Measurements from ENCODE around the gene WWTR1.

- TF ChIP-seq POLR2A (IDR thresholded peaks at IDR 0.05; ENCODE audit: low read depth, low read length) (no peak), CTCF (conservative IDR thresholded peaks at IDR 0.05; ENCODE audit: low read depth, low read length) (no peak), MAFK (IDR thresholded peaks at IDR 0.05; ENCODE audit: low read depth, low read length) (no peak), RAD21 (IDR thresholded peaks at IDR 0.05; ENCODE audit: low read length) (no peak), BHLHE40 (IDR thresholded peaks at IDR 0.05; ENCODE audit: low read depth, low read length) (no peak), USF2 (IDR thresholded peaks at IDR 0.05; ENCODE audit: low read depth, low read length) (no peak), CEBPB (IDR thresholded peaks at IDR 0.05; ENCODE audit: low read depth, low read length) (no peak), ELK1 (IDR thresholded peaks at IDR 0.05; ENCODE audit: borderline replicate concordance, low read depth, low read length) (no peak), CHD1 (IDR thresholded peaks at IDR 0.05; ENCODE audit: low read depth, low read length) (no peak), RCOR1 (IDR thresholded peaks at IDR 0.05; ENCODE audit: insufficient replicate concordance, low read length) (no peak), FOS (IDR thresholded peaks at IDR 0.05; ENCODE audit: low read depth, low read length) (no peak)
Measured at GRCh38 chr3:149648525-149648924, 9.3 kb downstream of the WWTR1 start.

Measured in IMR-90 (cell line).